Measurements from ENCODE around the gene TAF4.

Gene TAF4

GRCh38 chr20:61935926-61936700 is 129.6 kb downstream of the TAF4 start:
- DNase-seq (ENCODE audit: extremely low read depth in 1 of 2, low read depth in 1 of 2) = no peak

GRCh38 chr20:61934716-61935530 is 130.8 kb downstream of the TAF4 start:
- no peak for DNase-seq (ENCODE audit: extremely low read depth in 1 of 2, low read depth in 1 of 2)

GRCh38 chr20:61933951-61934715 is 131.5 kb downstream of the TAF4 start:
- DNase-seq (ENCODE audit: extremely low read depth in 1 of 2, low read depth in 1 of 2) = no peak

- DNase-seq (ENCODE audit: extremely low read depth in 1 of 2, low read depth in 1 of 2) = no peak
Measured at GRCh38 chr20:61933481-61933950, 132.2 kb downstream of the TAF4 start.

- DNase-seq (ENCODE audit: extremely low read depth in 1 of 2, low read depth in 1 of 2) = no peak
Measured at GRCh38 chr20:61932711-61933480, 132.8 kb downstream of the TAF4 start.

GRCh38 chr20:61932199-61932592 is 133.5 kb downstream of the TAF4 start:
- no peak for DNase-seq (ENCODE audit: extremely low read depth in 1 of 2, low read depth in 1 of 2)

- no peak for DNase-seq (ENCODE audit: extremely low read depth in 1 of 2, low read depth in 1 of 2)
Measured at GRCh38 chr20:61931476-61932198, 134.0 kb downstream of the TAF4 start.

GRCh38 chr20:61930776-61931475 is 134.8 kb downstream of the TAF4 start:
- no peak for DNase-seq (ENCODE audit: extremely low read depth in 1 of 2, low read depth in 1 of 2)

GRCh38 chr20:61929971-61930666 is 135.6 kb downstream of the TAF4 start:
- no peak for DNase-seq (ENCODE audit: extremely low read depth in 1 of 2, low read depth in 1 of 2)

GRCh38 chr20:61929561-61929960 is 136.1 kb downstream of the TAF4 start:
- no peak for DNase-seq (ENCODE audit: extremely low read depth in 1 of 2, low read depth in 1 of 2)

GRCh38 chr20:61927826-61928541 is 137.7 kb downstream of the TAF4 start:
- no peak for DNase-seq (ENCODE audit: extremely low read depth in 1 of 2, low read depth in 1 of 2)

- DNase-seq (ENCODE audit: extremely low read depth in 1 of 2, low read depth in 1 of 2) = no peak
Measured at GRCh38 chr20:61927193-61927825, 138.4 kb downstream of the TAF4 start.

GRCh38 chr20:61926796-61927192 is 138.9 kb downstream of the TAF4 start:
- no peak for DNase-seq (ENCODE audit: extremely low read depth in 1 of 2, low read depth in 1 of 2)

- no peak for DNase-seq (ENCODE audit: extremely low read depth in 1 of 2, low read depth in 1 of 2)
Measured at GRCh38 chr20:61926253-61926613, 139.4 kb downstream of the TAF4 start.

GRCh38 chr20:61925555-61926252 is 140.0 kb downstream of the TAF4 start:
- no peak for DNase-seq (ENCODE audit: extremely low read depth in 1 of 2, low read depth in 1 of 2)

- no peak for DNase-seq (ENCODE audit: extremely low read depth in 1 of 2, low read depth in 1 of 2)
Measured at GRCh38 chr20:61924858-61925554, 140.7 kb downstream of the TAF4 start.

Data from activated CD8-positive, alpha-beta memory T cell treated with anti-CD3 and anti-CD28 coated beads for 1 hour (primary cell).